Fibroblast of lung (primary cell): ENCODE results near the gene HNF1B. TPM values are rescaled to one million over a fixed set of nuclear protein-coding genes. Genes with fewer than 3 reads are reported as not detected.

Experiments used
- DNase-seq, 2 donors: peaks; one replicate each; pipeline versions ENCODE4 v3.0.0 to v3.0.0-alpha.2; 2010; ENCODE audit warnings: low read depth in 2 of 2
- H2AFZ ChIP-seq: 2 replicates; pipeline ENCODE4 v1.5.1; 2012; ENCODE audit warnings: low read length, control low read depth, inconsistent platforms
- H3K27ac ChIP-seq: 2 replicates; pipeline ENCODE4 v1.5.1; 2011; ENCODE audit warnings: low read length, control low read depth; ENCODE audit not compliant: insufficient read depth
- H3K27me3 ChIP-seq: 2 replicates; pipeline ENCODE4 v1.5.1; 2011; ENCODE audit warnings: mild to moderate bottlenecking, low read length; ENCODE audit not compliant: control insufficient read depth, insufficient read depth
- H3K36me3 ChIP-seq: 2 replicates; pipeline ENCODE4 v1.5.1; 2011; ENCODE audit warnings: low read length; ENCODE audit not compliant: control insufficient read depth, insufficient read depth
- H3K4me1 ChIP-seq: 2 replicates; pipeline ENCODE4 v1.5.1; 2011; ENCODE audit warnings: low read length; ENCODE audit not compliant: control insufficient read depth, insufficient read depth; ENCODE audit errors: extremely low read depth
- H3K4me2 ChIP-seq: 2 replicates; pipeline ENCODE4 v1.5.1; 2011; ENCODE audit warnings: low read length, control low read depth; ENCODE audit not compliant: insufficient read depth; ENCODE audit errors: extremely low read depth
- H3K4me3 ChIP-seq, 4 experiments: fragments of 200-600 bp in 1 of 4; sonication (generic) in 1 of 4; replicated peaks in 1 of 4; 2 replicates each; pipeline ENCODE4 v1.5.1; 2011 to 2016; ENCODE audit warnings: low read length in 4 of 4, low read depth in 3 of 4, mild to moderate bottlenecking in 3 of 4, control low read depth in 2 of 4, inconsistent platforms in 1 of 4, mixed read lengths in 1 of 4; ENCODE audit not compliant: insufficient read depth in 1 of 4; ENCODE audit errors: control extremely low read depth in 1 of 4
- H3K79me2 ChIP-seq: 2 replicates; pipeline ENCODE4 v1.5.1; 2012; ENCODE audit warnings: mild to moderate bottlenecking, low read length, inconsistent platforms; ENCODE audit not compliant: control insufficient read depth, insufficient read depth
- H3K9ac ChIP-seq: 2 replicates; pipeline ENCODE4 v1.5.1; 2011; ENCODE audit warnings: mild to moderate bottlenecking, low read length, control low read depth; ENCODE audit not compliant: insufficient read depth
- H3K9me3 ChIP-seq: 2 replicates; pipeline ENCODE4 v1.5.1; 2012; ENCODE audit warnings: low read depth, low read length; ENCODE audit not compliant: control insufficient read depth, insufficient read depth
- H4K20me1 ChIP-seq: 2 replicates; pipeline ENCODE4 v1.5.1; 2011; ENCODE audit warnings: low read length; ENCODE audit not compliant: control insufficient read depth, insufficient read depth; ENCODE audit errors: extremely low read depth
- EZH2 ChIP-seq: IDR thresholded peaks from 2 replicates; pipeline ENCODE4 v1.5.1; 2012; ENCODE audit warnings: low read length, control low read depth, mild to moderate bottlenecking; ENCODE audit errors: missing control alignments
- polyA plus RNA-seq, 2 donors: library from polyadenylated mRNA; depleted of rRNA in 1 of 2; stranded (reverse) in 1 of 2; unstranded in 1 of 2; fragments of >200 nt; gene quantifications; 2 replicates each; pipeline ENCODE4 v1.2.1, GENCODE V29; 2011 to 2012; ENCODE audit warnings: missing spikeins in 1 of 2
- total RNA-seq: library from RNA; depleted of rRNA; stranded (reverse); fragments of >200 nt; gene quantifications from 2 replicates; pipeline ENCODE4 v1.2.1, GENCODE V29; 2014
- TF ChIP-seq, protein P1 (sequence below), 2 donors: IDR thresholded peaks in 1 of 2; conservative IDR thresholded peaks in 1 of 2; 1 replicate in 1 of 2; 2 replicates in 1 of 2; pipeline ENCODE4 v1.5.1; 2011 to 2012; ENCODE audit warnings: low read length in 2 of 2, control low read depth in 1 of 2, inconsistent platforms in 1 of 2, low read depth in 1 of 2, mild to moderate bottlenecking in 1 of 2

The HNF1B gene
- total and polyA plus RNA-seq, 2 donors (not counting 1 experiment from before 2014, with no cell fraction given) = not detected

DNA sequence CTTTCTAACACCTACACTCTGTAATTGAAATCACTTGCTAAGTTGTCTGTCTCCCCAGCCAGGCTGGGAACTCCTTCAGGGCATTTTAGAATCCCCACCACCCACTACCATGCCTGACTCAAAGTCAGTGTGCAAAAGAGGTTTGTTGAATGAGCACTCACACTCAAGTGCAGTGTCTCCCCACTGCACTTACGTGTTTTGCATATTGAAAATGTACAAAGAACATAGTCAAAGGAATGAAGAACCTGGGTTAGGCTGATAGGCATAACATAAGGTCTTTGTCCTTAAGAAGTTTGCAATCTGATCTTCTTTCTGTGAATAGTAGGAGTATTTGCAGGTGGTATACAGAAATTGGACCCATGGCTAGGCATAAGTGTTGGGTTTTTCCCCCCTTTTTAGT lies 67.8 kb downstream of the HNF1B start:
- TF ChIP-seq, protein P1, sequence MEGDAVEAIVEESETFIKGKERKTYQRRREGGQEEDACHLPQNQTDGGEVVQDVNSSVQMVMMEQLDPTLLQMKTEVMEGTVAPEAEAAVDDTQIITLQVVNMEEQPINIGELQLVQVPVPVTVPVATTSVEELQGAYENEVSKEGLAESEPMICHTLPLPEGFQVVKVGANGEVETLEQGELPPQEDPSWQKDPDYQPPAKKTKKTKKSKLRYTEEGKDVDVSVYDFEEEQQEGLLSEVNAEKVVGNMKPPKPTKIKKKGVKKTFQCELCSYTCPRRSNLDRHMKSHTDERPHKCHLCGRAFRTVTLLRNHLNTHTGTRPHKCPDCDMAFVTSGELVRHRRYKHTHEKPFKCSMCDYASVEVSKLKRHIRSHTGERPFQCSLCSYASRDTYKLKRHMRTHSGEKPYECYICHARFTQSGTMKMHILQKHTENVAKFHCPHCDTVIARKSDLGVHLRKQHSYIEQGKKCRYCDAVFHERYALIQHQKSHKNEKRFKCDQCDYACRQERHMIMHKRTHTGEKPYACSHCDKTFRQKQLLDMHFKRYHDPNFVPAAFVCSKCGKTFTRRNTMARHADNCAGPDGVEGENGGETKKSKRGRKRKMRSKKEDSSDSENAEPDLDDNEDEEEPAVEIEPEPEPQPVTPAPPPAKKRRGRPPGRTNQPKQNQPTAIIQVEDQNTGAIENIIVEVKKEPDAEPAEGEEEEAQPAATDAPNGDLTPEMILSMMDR (conservative IDR thresholded peaks at IDR 0.05 in 1 of 2, IDR thresholded peaks at IDR 0.05 in 1 of 2; ENCODE audit: low read depth in 1 of 2, low read length in 2 of 2) = no peak
- H4K20me1 ChIP-seq = no peaks in the 10 kb centered on the region
- H3K27me3 ChIP-seq = peaks cover 13% of the 10 kb centered on the region
- no peak overlapping the region for H3K9ac ChIP-seq
- H3K36me3 ChIP-seq = no peaks in the 10 kb centered on the region
- no peaks in the 10 kb centered on the region for H3K79me2 ChIP-seq
- DNase-seq = no peak
- no peak overlapping the region for H2AFZ ChIP-seq
- H3K27ac ChIP-seq = no peak overlapping the region
- peaks cover 6% of the 10 kb centered on the region for H3K4me1 ChIP-seq
- no peaks in the 10 kb centered on the region for H3K9me3 ChIP-seq
- no peak overlapping the region for H3K4me2 ChIP-seq
- no peak overlapping the region for H3K4me3 ChIP-seq

DNA sequence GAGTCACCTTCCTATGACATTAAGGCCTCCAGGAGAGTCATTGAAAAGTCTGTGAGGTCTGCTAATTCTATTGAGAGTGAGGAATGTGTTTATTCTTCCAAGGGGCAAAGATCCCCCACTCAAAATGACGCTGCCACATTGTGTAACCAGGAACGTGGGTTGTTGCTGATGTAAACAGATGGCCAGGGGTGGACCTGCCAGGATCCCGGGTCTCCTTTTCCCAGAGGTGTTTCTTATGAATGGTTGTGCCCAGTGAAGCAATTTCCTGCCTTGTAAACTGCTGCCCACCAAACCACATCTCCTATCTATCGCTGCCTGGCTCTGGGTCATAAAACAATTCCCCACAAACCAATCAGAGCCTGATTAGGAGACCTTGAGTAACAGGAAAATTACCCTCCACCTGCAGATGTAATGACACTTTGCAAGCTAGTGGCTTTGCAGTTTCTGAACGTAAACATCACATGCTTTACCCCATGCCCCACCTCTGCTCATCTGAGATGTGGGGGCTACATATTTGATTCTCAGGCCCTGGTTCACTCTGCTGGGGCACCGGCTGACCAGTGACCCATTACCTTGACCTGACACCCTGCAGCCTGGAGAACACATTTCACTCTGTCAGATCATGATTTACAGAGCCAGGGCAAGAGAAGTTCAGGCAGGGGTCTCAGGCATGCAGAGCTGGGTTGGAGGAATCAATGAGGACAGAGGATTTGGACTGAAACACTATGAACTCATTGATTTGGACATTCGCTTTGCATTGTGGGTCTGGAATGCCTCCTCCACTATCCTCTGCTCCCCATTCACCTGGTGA lies 68.5 kb downstream of the HNF1B start:
- no peak for TF ChIP-seq EZH2
- TF ChIP-seq, protein P1 (conservative IDR thresholded peaks at IDR 0.05 in 1 of 2, IDR thresholded peaks at IDR 0.05 in 1 of 2; ENCODE audit: low read depth in 1 of 2, low read length in 2 of 2) = no peak
- peak in 1 of 2 donors; percentile 12 for DNase-seq
- H4K20me1 ChIP-seq = no peaks in the 10 kb centered on the region
- H3K4me1 ChIP-seq = peaks cover 12% of the 10 kb centered on the region
- H3K9ac ChIP-seq = no peak overlapping the region
- no peaks in the 10 kb centered on the region for H3K36me3 ChIP-seq
- H3K4me3 ChIP-seq = no peak overlapping the region
- H3K79me2 ChIP-seq = no peaks in the 10 kb centered on the region
- no peak overlapping the region for H3K4me2 ChIP-seq
- no peak overlapping the region for H2AFZ ChIP-seq
- peaks cover 13% of the 10 kb centered on the region for H3K27me3 ChIP-seq
- H3K27ac ChIP-seq = no peak overlapping the region
- no peaks in the 10 kb centered on the region for H3K9me3 ChIP-seq

DNA sequence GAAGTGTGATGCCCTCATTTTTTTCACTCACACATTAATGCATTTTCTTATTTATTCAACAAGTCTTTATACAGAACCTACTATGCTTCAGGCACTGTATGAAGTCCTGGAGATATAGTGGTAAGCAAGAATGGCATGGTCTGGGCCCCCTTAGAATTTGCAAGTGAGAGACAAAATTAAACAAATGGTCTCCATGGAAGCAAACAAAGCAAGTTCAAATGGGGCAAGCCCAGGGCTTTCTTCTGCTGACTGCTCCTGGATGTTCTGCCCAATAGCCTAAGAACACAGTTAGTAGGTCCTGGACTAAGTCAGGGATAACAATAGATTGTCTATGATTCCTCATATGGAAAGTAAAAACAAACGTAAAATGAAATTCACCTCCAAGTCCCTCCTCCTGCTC lies 70.3 kb downstream of the HNF1B start:
- Histone ChIP-seq H3K9ac (no peak overlapping the region), H3K4me3 (no peak overlapping the region), H3K4me1 (peaks cover 12% of the 10 kb centered on the region), H3K27ac (no peak overlapping the region), H3K79me2 (no peaks in the 10 kb centered on the region), H3K9me3 (no peaks in the 10 kb centered on the region), H4K20me1 (no peaks in the 10 kb centered on the region), H3K27me3 (peaks cover 13% of the 10 kb centered on the region), H3K36me3 (no peaks in the 10 kb centered on the region), H3K4me2 (no peak overlapping the region), H2AFZ (no peak overlapping the region)
- no peak for TF ChIP-seq EZH2
- TF ChIP-seq, protein P1 (conservative IDR thresholded peaks at IDR 0.05 in 1 of 2, IDR thresholded peaks at IDR 0.05 in 1 of 2; ENCODE audit: low read depth in 1 of 2, low read length in 2 of 2) = no peak
- no peak for DNase-seq
